Mammary epithelial cell (primary cell): ENCODE results near the gene CDH4.

ENCODE experiments used
- EZH2 ChIP-seq: IDR thresholded peaks from 2 replicates; pipeline ENCODE4 v1.6.1; 2012; ENCODE audit warnings: low read length, inconsistent platforms, borderline replicate concordance
- TF ChIP-seq, protein P1 (sequence below), 2 donors: IDR thresholded peaks in 1 of 2; conservative IDR thresholded peaks in 1 of 2; 2 replicates each; pipeline ENCODE4 v1.5.1; 2011 to 2012; ENCODE audit warnings: inconsistent platforms in 2 of 2, low read length in 2 of 2, mild to moderate bottlenecking in 2 of 2, control low read depth in 1 of 2, low read depth in 1 of 2; ENCODE audit not compliant: insufficient read depth in 1 of 2; ENCODE audit errors: extremely low read depth in 1 of 2

- no peak for TF ChIP-seq EZH2
- TF ChIP-seq, protein P1, sequence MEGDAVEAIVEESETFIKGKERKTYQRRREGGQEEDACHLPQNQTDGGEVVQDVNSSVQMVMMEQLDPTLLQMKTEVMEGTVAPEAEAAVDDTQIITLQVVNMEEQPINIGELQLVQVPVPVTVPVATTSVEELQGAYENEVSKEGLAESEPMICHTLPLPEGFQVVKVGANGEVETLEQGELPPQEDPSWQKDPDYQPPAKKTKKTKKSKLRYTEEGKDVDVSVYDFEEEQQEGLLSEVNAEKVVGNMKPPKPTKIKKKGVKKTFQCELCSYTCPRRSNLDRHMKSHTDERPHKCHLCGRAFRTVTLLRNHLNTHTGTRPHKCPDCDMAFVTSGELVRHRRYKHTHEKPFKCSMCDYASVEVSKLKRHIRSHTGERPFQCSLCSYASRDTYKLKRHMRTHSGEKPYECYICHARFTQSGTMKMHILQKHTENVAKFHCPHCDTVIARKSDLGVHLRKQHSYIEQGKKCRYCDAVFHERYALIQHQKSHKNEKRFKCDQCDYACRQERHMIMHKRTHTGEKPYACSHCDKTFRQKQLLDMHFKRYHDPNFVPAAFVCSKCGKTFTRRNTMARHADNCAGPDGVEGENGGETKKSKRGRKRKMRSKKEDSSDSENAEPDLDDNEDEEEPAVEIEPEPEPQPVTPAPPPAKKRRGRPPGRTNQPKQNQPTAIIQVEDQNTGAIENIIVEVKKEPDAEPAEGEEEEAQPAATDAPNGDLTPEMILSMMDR (conservative IDR thresholded peaks at IDR 0.05 in 1 of 2, IDR thresholded peaks at IDR 0.05 in 1 of 2; ENCODE audit: extremely low read depth in 1 of 2, insufficient read depth in 1 of 2, low read depth in 1 of 2, low read length in 2 of 2), result no peak
These were observed 291.0 kb downstream of the CDH4 start for GRCh38 chr20:61543086-61543485.
